Measurements from ENCODE around the gene ARHGAP42.

GRCh38 chr11:100712583-100712982 lies 25.5 kb downstream of the ARHGAP42 start:
- TF ChIP-seq BHLHE40 (IDR thresholded peaks at IDR 0.05; ENCODE audit: borderline replicate concordance in 1 of 2, low read depth in 2 of 2, low read length in 1 of 2): no peak
- TF ChIP-seq USF1 (IDR thresholded peaks at IDR 0.05; ENCODE audit: borderline replicate concordance, extremely low read length, insufficient read depth, low read depth, low read length): no peak
- no peak for TF ChIP-seq MXI1 (IDR thresholded peaks at IDR 0.05; ENCODE audit: low read depth, low read length)
- TF ChIP-seq, protein P1, sequence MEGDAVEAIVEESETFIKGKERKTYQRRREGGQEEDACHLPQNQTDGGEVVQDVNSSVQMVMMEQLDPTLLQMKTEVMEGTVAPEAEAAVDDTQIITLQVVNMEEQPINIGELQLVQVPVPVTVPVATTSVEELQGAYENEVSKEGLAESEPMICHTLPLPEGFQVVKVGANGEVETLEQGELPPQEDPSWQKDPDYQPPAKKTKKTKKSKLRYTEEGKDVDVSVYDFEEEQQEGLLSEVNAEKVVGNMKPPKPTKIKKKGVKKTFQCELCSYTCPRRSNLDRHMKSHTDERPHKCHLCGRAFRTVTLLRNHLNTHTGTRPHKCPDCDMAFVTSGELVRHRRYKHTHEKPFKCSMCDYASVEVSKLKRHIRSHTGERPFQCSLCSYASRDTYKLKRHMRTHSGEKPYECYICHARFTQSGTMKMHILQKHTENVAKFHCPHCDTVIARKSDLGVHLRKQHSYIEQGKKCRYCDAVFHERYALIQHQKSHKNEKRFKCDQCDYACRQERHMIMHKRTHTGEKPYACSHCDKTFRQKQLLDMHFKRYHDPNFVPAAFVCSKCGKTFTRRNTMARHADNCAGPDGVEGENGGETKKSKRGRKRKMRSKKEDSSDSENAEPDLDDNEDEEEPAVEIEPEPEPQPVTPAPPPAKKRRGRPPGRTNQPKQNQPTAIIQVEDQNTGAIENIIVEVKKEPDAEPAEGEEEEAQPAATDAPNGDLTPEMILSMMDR (IDR thresholded peaks at IDR 0.05 in 2 of 3, conservative IDR thresholded peaks at IDR 0.05 in 1 of 3; ENCODE audit: control insufficient read depth in 2 of 3, extremely low read depth in 1 of 3, insufficient read depth in 1 of 3, low read depth in 3 of 3, low read length in 3 of 3): no peak
- no peak for TF ChIP-seq RAD51 (IDR thresholded peaks at IDR 0.05)
- TF ChIP-seq EP300 (IDR thresholded peaks at IDR 0.05; ENCODE audit: borderline replicate concordance in 1 of 2, control insufficient read depth in 1 of 2, low read depth in 2 of 2, low read length in 2 of 2): no peak
- TF ChIP-seq POLR2AphosphoS5 (IDR thresholded peaks at IDR 0.05; ENCODE audit: low read length): no peak
- no peak for TF ChIP-seq REST (IDR thresholded peaks at IDR 0.05; ENCODE audit: low read depth, low read length)
- TF ChIP-seq RBBP5 (conservative IDR thresholded peaks at IDR 0.05): no peak
- no peak for TF ChIP-seq PAX5 (IDR thresholded peaks at IDR 0.05; ENCODE audit: borderline replicate concordance, low read depth, low read length)
- TF ChIP-seq MTA3 (IDR thresholded peaks at IDR 0.05; ENCODE audit: borderline replicate concordance, low read length): no peak
- no peak for TF ChIP-seq SREBF1 (IDR thresholded peaks at IDR 0.05; ENCODE audit: low read length)
- TF ChIP-seq ATF2 (IDR thresholded peaks at IDR 0.05; ENCODE audit: low read length): no peak
- TF ChIP-seq CEBPB (IDR thresholded peaks at IDR 0.05; ENCODE audit: borderline replicate concordance in 1 of 2, low read depth in 2 of 2, low read length in 2 of 2): no peak

Measured in GM12878 (cell line).